Keratinocyte (primary cell): ENCODE measurements around the gene EFHD2. TPM values are rescaled to one million over a fixed set of nuclear protein-coding genes. Genes with fewer than 3 reads are reported as not detected.

Experiments
- DNase-seq: peaks from one replicate; pipeline ENCODE4 v3.0.0-alpha.2; 2011; ENCODE audit warnings: low read depth, missing footprints, low spot score
- FAIRE-seq: peaks from 2 replicates; lab custom pipeline; 2011; peaks lifted over from hg19 to GRCh38; lab: Jason Lieb, UNC
- H2AFZ ChIP-seq: 2 replicates; pipeline ENCODE4 v1.6.0; 2012; ENCODE audit warnings: low read length, control low read depth, inconsistent platforms; ENCODE audit not compliant: control insufficient read depth
- H3K27ac ChIP-seq: 2 replicates; pipeline ENCODE4 v1.5.1; 2011; ENCODE audit warnings: low read length; ENCODE audit not compliant: control insufficient read depth, insufficient read depth
- H3K27me3 ChIP-seq: 3 replicates; pipeline ENCODE4 v1.6.0; 2011; ENCODE audit warnings: low read length; ENCODE audit not compliant: control insufficient read depth, insufficient read depth; ENCODE audit errors: extremely low read depth
- H3K36me3 ChIP-seq, 2 experiments: 2 replicates in 1 of 2; 3 replicates in 1 of 2; pipeline ENCODE4 v1.5.1; 2011; ENCODE audit warnings: low read length in 2 of 2, mild to moderate bottlenecking in 1 of 2; ENCODE audit not compliant: control insufficient read depth in 2 of 2, insufficient read depth in 2 of 2; ENCODE audit errors: extremely low read depth in 1 of 2
- H3K4me1 ChIP-seq: 3 replicates; pipeline ENCODE4 v1.5.1; 2011; ENCODE audit warnings: low read length; ENCODE audit not compliant: control insufficient read depth, insufficient read depth; ENCODE audit errors: extremely low read depth
- H3K4me2 ChIP-seq: 3 replicates; pipeline ENCODE4 v1.6.0; 2011; ENCODE audit warnings: low read depth, low read length; ENCODE audit not compliant: control insufficient read depth, insufficient read depth; ENCODE audit errors: extremely low read depth
- H3K4me3 ChIP-seq, 3 experiments: fragments of 200-600 bp in 1 of 3; sonication (generic) in 1 of 3; 2 replicates in 2 of 3; 3 replicates in 1 of 3; pipeline ENCODE4 v1.5.1; 2011 to 2016; ENCODE audit warnings: low read length in 3 of 3, mild to moderate bottlenecking in 3 of 3, control low read depth in 2 of 3, inconsistent platforms in 1 of 3, low read depth in 1 of 3, mixed read lengths in 1 of 3, mixed run types in 1 of 3, moderate library complexity in 1 of 3; ENCODE audit not compliant: control insufficient read depth in 2 of 3, insufficient read depth in 2 of 3; ENCODE audit errors: extremely low read depth in 1 of 3
- H3K79me2 ChIP-seq: 2 replicates; pipeline ENCODE4 v1.6.0; 2012; ENCODE audit warnings: low read length; ENCODE audit not compliant: control insufficient read depth, insufficient read depth
- H3K9ac ChIP-seq: 3 replicates; pipeline ENCODE4 v1.6.0; 2011; ENCODE audit warnings: low read length; ENCODE audit not compliant: control insufficient read depth, insufficient read depth; ENCODE audit errors: extremely low read depth
- H3K9me1 ChIP-seq: 3 replicates; pipeline ENCODE4 v1.6.0; 2011; ENCODE audit warnings: low read length; ENCODE audit not compliant: control insufficient read depth, insufficient read depth; ENCODE audit errors: extremely low read depth
- H3K9me3 ChIP-seq: 2 replicates; pipeline ENCODE4 v1.5.1; 2012; ENCODE audit warnings: low read depth, low read length; ENCODE audit not compliant: control insufficient read depth
- H4K20me1 ChIP-seq: 3 replicates; pipeline ENCODE4 v1.6.0; 2011; ENCODE audit warnings: low read length; ENCODE audit not compliant: control insufficient read depth, insufficient read depth; ENCODE audit errors: extremely low read depth
- CTCF ChIP-seq, 3 experiments: IDR thresholded peaks in 1 of 3; conservative IDR thresholded peaks in 1 of 3; optimal IDR thresholded peaks in 1 of 3; 2 replicates in 2 of 3; 3 replicates in 1 of 3; pipeline versions ENCODE3 to v1.5.1; 2011; ENCODE audit warnings: low read length in 3 of 3, mild to moderate bottlenecking in 3 of 3, moderate library complexity in 2 of 3, control low read depth in 1 of 3, inconsistent platforms in 1 of 3; ENCODE audit not compliant: insufficient read depth in 2 of 3; ENCODE audit errors: extremely low read depth in 1 of 3
- EZH2 ChIP-seq: IDR thresholded peaks from one replicate; pipeline ENCODE4 v1.6.1; 2012; ENCODE audit warnings: inconsistent platforms, mild to moderate bottlenecking, low read length, moderate library complexity
- dilution Hi-C: fragments of 300-500 bp; cut with MboI; formaldehyde crosslinking; loops from one replicate; pipeline ENCODE4 v1.7.0; 2020; ENCODE audit warnings: low sequenced_read_pairs; ENCODE audit not compliant: extremely low pct_ligation_motif_present
- polyA plus RNA-seq, 5 experiments: library from polyadenylated mRNA; depleted of rRNA in 3 of 5; stranded (reverse) in 3 of 5; stranded (forward) in 1 of 5; unstranded in 1 of 5; fragments of >200 nt; gene quantifications; 1 replicate in 1 of 5; 2 replicates in 3 of 5; 3 replicates in 1 of 5; pipeline versions ENCODE4 v1.2.1 to v1.2.3, GENCODE V29; 2011 to 2012; ENCODE audit warnings: missing spikeins in 2 of 5, low read depth in 1 of 5, low replicate concordance in 1 of 5

EFHD2 gene
- polyA plus RNA-seq, 1 donor (not counting 4 experiments of a cell fraction or from before 2014, with no cell fraction given), result 47.6 TPM

GRCh38 chr1:15364740-15365139 lies 44.9 kb upstream of the EFHD2 start:
- Histone ChIP-seq H3K9ac (no peak overlapping the region), H2AFZ (no peak overlapping the region), H3K4me3 (no peak overlapping the region), H3K9me3 (no peaks in the 10 kb centered on the region), H3K36me3 (no peaks in the 10 kb centered on the region), H3K27ac (no peak overlapping the region), H3K79me2 (no peaks in the 10 kb centered on the region), H3K4me2 (no peak overlapping the region), H3K27me3 (no peaks in the 10 kb centered on the region), H3K4me1 (peaks cover 5% of the 10 kb centered on the region), H3K9me1 (no peaks in the 10 kb centered on the region), H4K20me1 (no peaks in the 10 kb centered on the region)
- TF ChIP-seq CTCF (optimal IDR thresholded peaks at IDR 0.05 in 1 of 3, IDR thresholded peaks at IDR 0.05 in 1 of 3, conservative IDR thresholded peaks at IDR 0.05 in 1 of 3; ENCODE audit: extremely low read depth in 1 of 3, insufficient read depth in 2 of 3, low read length in 3 of 3) (peak; percentile 27 to 86 (median 42)), EZH2 (no peak)
- FAIRE-seq, result no peak
- dilution Hi-C loops, result no loop called here
- no peak for DNase-seq

- Histone ChIP-seq H3K9me1 (no peaks in the 10 kb centered on the region), H2AFZ (no peak overlapping the region), H3K79me2 (no peaks in the 10 kb centered on the region), H3K36me3 (no peaks in the 10 kb centered on the region), H3K9me3 (no peaks in the 10 kb centered on the region), H3K27ac (no peak overlapping the region), H3K4me2 (no peak overlapping the region), H3K27me3 (no peaks in the 10 kb centered on the region), H3K4me1 (peaks cover 5% of the 10 kb centered on the region), H3K9ac (no peak overlapping the region), H3K4me3 (no peak overlapping the region), H4K20me1 (no peaks in the 10 kb centered on the region)
- no peak for DNase-seq
- no peak for TF ChIP-seq EZH2
- no peak for TF ChIP-seq CTCF (optimal IDR thresholded peaks at IDR 0.05 in 1 of 3, IDR thresholded peaks at IDR 0.05 in 1 of 3, conservative IDR thresholded peaks at IDR 0.05 in 1 of 3; ENCODE audit: extremely low read depth in 1 of 3, insufficient read depth in 2 of 3, low read length in 3 of 3)
- dilution Hi-C loops, result no loop called here
- no peak for FAIRE-seq
Observed at GRCh38 chr1:15368888-15369287, 40.8 kb upstream of the EFHD2 start.
